ENCODE data around the gene MAGEA6. TPM values are rescaled to one million over a fixed set of nuclear protein-coding genes. Genes with fewer than 3 reads are reported as not detected.
"Not testable (repeated sequence)": the region's sequence is repeated elsewhere in the genome, so short reads cannot be mapped to it uniquely, and the experiment has no call there.

The MAGEA6 gene, protein sequence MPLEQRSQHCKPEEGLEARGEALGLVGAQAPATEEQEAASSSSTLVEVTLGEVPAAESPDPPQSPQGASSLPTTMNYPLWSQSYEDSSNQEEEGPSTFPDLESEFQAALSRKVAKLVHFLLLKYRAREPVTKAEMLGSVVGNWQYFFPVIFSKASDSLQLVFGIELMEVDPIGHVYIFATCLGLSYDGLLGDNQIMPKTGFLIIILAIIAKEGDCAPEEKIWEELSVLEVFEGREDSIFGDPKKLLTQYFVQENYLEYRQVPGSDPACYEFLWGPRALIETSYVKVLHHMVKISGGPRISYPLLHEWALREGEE
- total RNA-seq, result not detected in 2 replicates

GRCh38 chrX:152769549-152770289 lies at the start of gene MAGEA6:
Gene MAGEA6, minus strand, starts transcription at chrX:152769689. Its CDS starts 2,039 bp downstream, at chrX:152767650.
- not testable (repeated sequence) for H3K4me3 ChIP-seq (ENCODE audit: low read depth, low read length); DNase-seq (ENCODE audit: low read depth)

- DNase-seq (ENCODE audit: low read depth), result no peak
- TF ChIP-seq CTCF (conservative IDR thresholded peaks at IDR 0.05; ENCODE audit: low read depth, low read length), result no peak
- H3K4me3 ChIP-seq (ENCODE audit: low read depth, low read length), result no peak overlapping the region
Measured at GRCh38 chrX:152819266-152819665, 49.8 kb upstream of the MAGEA6 start.

- no peak for TF ChIP-seq CTCF (conservative IDR thresholded peaks at IDR 0.05; ENCODE audit: low read depth, low read length)
- no peak for DNase-seq (ENCODE audit: low read depth)
- H3K4me3 ChIP-seq (ENCODE audit: low read depth, low read length), result no peak overlapping the region
Measured at GRCh38 chrX:152818356-152818755, 48.9 kb upstream of the MAGEA6 start.

DNA sequence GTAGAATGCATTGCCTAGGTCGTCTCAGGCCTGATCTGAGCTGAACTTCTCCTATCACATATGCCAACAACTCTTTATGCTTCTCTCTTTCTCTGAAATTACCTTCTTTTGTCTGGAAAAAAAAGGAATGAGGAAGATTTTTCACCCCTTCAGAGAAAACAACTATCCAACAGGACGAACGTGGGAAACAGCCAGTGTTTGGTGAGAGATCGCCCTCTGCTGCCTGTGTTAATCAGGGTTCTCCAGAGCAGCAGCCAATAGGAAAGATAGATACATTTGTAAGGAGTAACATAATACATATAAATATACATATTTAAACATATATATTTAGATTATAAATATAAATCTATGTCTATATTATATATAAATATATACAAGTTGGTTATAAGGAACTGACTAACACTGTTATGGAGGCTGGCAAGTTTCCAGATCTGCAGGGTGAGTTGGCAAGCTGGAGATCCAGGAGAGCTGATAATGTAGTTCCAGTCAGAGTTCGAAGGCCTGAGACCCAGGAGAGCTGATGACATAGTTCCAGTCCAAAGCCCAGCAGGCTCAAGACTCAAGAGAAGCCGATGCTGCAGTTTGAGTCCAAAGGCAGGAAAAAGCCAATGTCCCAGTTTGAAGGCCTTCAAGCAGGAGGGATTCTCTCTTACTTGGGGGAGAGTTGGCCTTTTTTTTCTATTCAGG lies 47.7 kb upstream of the MAGEA6 start:
- DNase-seq (ENCODE audit: low read depth), result no peak
- peak; percentile 57 for TF ChIP-seq CTCF (conservative IDR thresholded peaks at IDR 0.05; ENCODE audit: low read depth, low read length)
- H3K4me3 ChIP-seq (ENCODE audit: low read depth, low read length), result no peak overlapping the region

DNA sequence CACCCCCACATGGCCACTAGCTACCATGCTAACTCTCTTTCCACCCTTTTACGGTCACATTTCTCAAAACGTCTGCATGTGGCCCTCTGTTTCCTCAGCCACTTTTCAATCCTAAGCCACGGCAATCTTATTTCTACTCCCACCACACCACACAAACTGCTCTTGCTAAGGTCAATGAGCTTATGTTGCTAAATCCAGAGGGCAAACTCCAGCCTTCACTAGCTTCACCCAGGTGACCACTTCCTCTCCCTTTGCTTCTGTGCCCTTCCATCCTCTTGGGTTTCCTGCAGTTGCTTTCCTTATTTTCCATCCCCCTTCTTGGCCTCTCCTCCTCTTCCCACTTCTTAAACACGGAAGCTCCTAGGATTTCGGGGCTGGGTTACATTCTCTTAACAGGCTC lies 44.6 kb upstream of the MAGEA6 start:
- no peak for TF ChIP-seq CTCF (conservative IDR thresholded peaks at IDR 0.05; ENCODE audit: low read depth, low read length)
- no peak overlapping the region for H3K4me3 ChIP-seq (ENCODE audit: low read depth, low read length)
- DNase-seq (ENCODE audit: low read depth), result no peak

DNA sequence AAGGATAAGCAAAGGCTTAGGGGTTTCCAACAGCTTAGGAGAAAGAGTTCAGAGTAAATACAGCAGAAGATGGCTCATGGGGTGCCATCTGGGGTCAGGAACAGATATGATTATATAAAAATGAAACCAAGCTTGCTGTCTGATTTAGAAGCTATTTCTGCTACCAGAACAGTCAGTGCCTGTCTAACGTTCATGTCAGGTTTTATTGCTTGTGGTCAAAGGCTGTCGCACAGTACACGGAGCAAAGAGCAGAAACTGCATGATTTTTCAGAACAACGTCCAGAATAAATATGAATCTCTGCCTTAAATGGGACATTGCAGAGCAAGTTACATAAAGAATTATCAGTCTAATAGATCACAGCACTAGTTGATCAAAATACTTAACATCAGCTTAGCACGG lies 43.7 kb upstream of the MAGEA6 start:
- no peak for DNase-seq (ENCODE audit: low read depth)
- no peak for TF ChIP-seq CTCF (conservative IDR thresholded peaks at IDR 0.05; ENCODE audit: low read depth, low read length)
- no peak overlapping the region for H3K4me3 ChIP-seq (ENCODE audit: low read depth, low read length)

- no peak for DNase-seq (ENCODE audit: low read depth)
Measured at GRCh38 chrX:152810403-152810802, 40.9 kb upstream of the MAGEA6 start.

More at GRCh38 chrX:152810403-152810802, 40.9 kb upstream of the MAGEA6 start:
- TF ChIP-seq CTCF (conservative IDR thresholded peaks at IDR 0.05; ENCODE audit: low read depth, low read length), result no peak
- no peak overlapping the region for H3K4me3 ChIP-seq (ENCODE audit: low read depth, low read length)
